ENCODE results near the gene SH3BGRL.

Gene SH3BGRL

GRCh38 chrX:81286608-81287007 is 84.7 kb downstream of the SH3BGRL start:
- TF ChIP-seq CTCF (IDR thresholded peaks at IDR 0.05): no peak

GRCh38 chrX:81291996-81292395 is 90.1 kb downstream of the SH3BGRL start:
- no peak for TF ChIP-seq CTCF (IDR thresholded peaks at IDR 0.05)

GRCh38 chrX:81294101-81294500 is 92.2 kb downstream of the SH3BGRL start:
- no peak for TF ChIP-seq CTCF (IDR thresholded peaks at IDR 0.05)

- TF ChIP-seq CTCF (IDR thresholded peaks at IDR 0.05): no peak
Measured at GRCh38 chrX:81301877-81302276, 100.0 kb downstream of the SH3BGRL start.

GRCh38 chrX:81304563-81304962 is 102.7 kb downstream of the SH3BGRL start:
- TF ChIP-seq CTCF (IDR thresholded peaks at IDR 0.05): no peak

- TF ChIP-seq CTCF (IDR thresholded peaks at IDR 0.05): no peak
Measured at GRCh38 chrX:81305240-81305639, 103.3 kb downstream of the SH3BGRL start.

- TF ChIP-seq CTCF (IDR thresholded peaks at IDR 0.05): no peak
Measured at GRCh38 chrX:81308086-81308829, 106.4 kb downstream of the SH3BGRL start.

GRCh38 chrX:81316163-81316562 is 114.3 kb downstream of the SH3BGRL start:
- no peak for TF ChIP-seq CTCF (IDR thresholded peaks at IDR 0.05)

Measured in LNCAP (cell line).